ENCODE results near the gene ATP13A2. TPM values are rescaled to one million over a fixed set of nuclear protein-coding genes. Genes with fewer than 3 reads are reported as not detected.

Gene ATP13A2
- polyA plus RNA-seq, 3 donors = 17.6 to 37.8 (median 19.5) TPM

- H3K36me3 ChIP-seq (replicated peaks in 1 of 2; ENCODE audit: control insufficient read depth in 1 of 2, insufficient read depth in 2 of 2, low read length in 2 of 2) = peaks cover 60 to 85% of the 10 kb centered on the region in 2 donors
- H3K4me3 Mint-ChIP-seq = no peak overlapping the region
- peaks cover 0 to 2% (median 0%) of the 10 kb centered on the region in 3 donors for H3K27me3 Mint-ChIP-seq (ENCODE audit: low read depth in 3 of 3)
Measured at GRCh38 chr1:17002524-17002902, 9.2 kb downstream of the ATP13A2 start.

GRCh38 chr1:17001760-17002523 lies 9.8 kb downstream of the ATP13A2 start:
- Histone ChIP-seq H3K27me3 (ENCODE audit: control insufficient read depth in 2 of 2, insufficient read depth in 2 of 2, low read length in 2 of 2) (no peaks in the 10 kb centered on the region), H3K4me1 (ENCODE audit: control insufficient read depth in 1 of 2, insufficient read depth in 2 of 2, low read length in 2 of 2) (no peaks in the 10 kb centered on the region), H3K9ac (ENCODE audit: insufficient read depth, low read length, poor library complexity, severe bottlenecking) (no peak overlapping the region), H3K9me3 (replicated peaks in 1 of 2; ENCODE audit: control insufficient read depth in 1 of 2, insufficient read depth in 1 of 2, low read length in 2 of 2) (no peaks in the 10 kb centered on the region), H3K4me2 (replicated peaks; ENCODE audit: extremely low read depth, low read length, poor library complexity, severe bottlenecking) (no peak overlapping the region), H3K27ac (ENCODE audit: low read depth in 1 of 2, low read length in 2 of 2) (no peak overlapping the region), H2AFZ (ENCODE audit: insufficient read depth, low read depth, low read length, poor library complexity, severe bottlenecking) (no peak overlapping the region), H3K79me2 (ENCODE audit: insufficient read depth, low read length) (no peaks in the 10 kb centered on the region), H4K20me1 (ENCODE audit: insufficient read depth, low read length) (no peaks in the 10 kb centered on the region), H3K36me3 (replicated peaks in 1 of 2; ENCODE audit: control insufficient read depth in 1 of 2, insufficient read depth in 2 of 2, low read length in 2 of 2) (peaks cover 62 to 91% of the 10 kb centered on the region in 2 donors), H3K4me3 (replicated peaks in 1 of 3; ENCODE audit: low read depth in 2 of 3, low read length in 3 of 3) (no peak overlapping the region)
- DNase-seq = no peak
- WGBS (ENCODE audit: insufficient coverage) = 98% methylated on average over 16 of the region's 19 CpGs
- Mint-ChIP-seq H3K36me3 (peaks cover 69 to 93% of the 10 kb centered on the region in 2 donors), H3K27ac (no peak overlapping the region), H3K27me3 (ENCODE audit: low read depth in 3 of 3) (peaks cover 0 to 2% (median 0%) of the 10 kb centered on the region in 3 donors), H3K4me3 (no peak overlapping the region), H3K4me1 (no peaks in the 10 kb centered on the region), H3K9me3 (peaks cover 0 to 2% (median 0%) of the 10 kb centered on the region in 7 donors)
- intact Hi-C loops (cut with micrococcal nuclease) = loop anchor here in 1 of 2 donors (10.0 kb wide), 1 partner anchor 63 kb away; no protein-coding TSS in a partner anchor
- no peak for TF ChIP-seq CTCF (IDR thresholded peaks at IDR 0.05)

More at GRCh38 chr1:17002524-17002902, 9.2 kb downstream of the ATP13A2 start:
- Histone ChIP-seq H3K4me2 (replicated peaks; ENCODE audit: extremely low read depth, low read length, poor library complexity, severe bottlenecking) (no peak overlapping the region), H4K20me1 (ENCODE audit: insufficient read depth, low read length) (no peaks in the 10 kb centered on the region), H2AFZ (ENCODE audit: insufficient read depth, low read depth, low read length, poor library complexity, severe bottlenecking) (no peak overlapping the region), H3K9ac (ENCODE audit: insufficient read depth, low read length, poor library complexity, severe bottlenecking) (no peak overlapping the region), H3K4me3 (replicated peaks in 1 of 3; ENCODE audit: low read depth in 2 of 3, low read length in 3 of 3) (no peak overlapping the region), H3K27ac (ENCODE audit: low read depth in 1 of 2, low read length in 2 of 2) (no peak overlapping the region), H3K9me3 (replicated peaks in 1 of 2; ENCODE audit: control insufficient read depth in 1 of 2, insufficient read depth in 1 of 2, low read length in 2 of 2) (no peaks in the 10 kb centered on the region), H3K27me3 (ENCODE audit: control insufficient read depth in 2 of 2, insufficient read depth in 2 of 2, low read length in 2 of 2) (no peaks in the 10 kb centered on the region), H3K79me2 (ENCODE audit: insufficient read depth, low read length) (no peaks in the 10 kb centered on the region), H3K4me1 (ENCODE audit: control insufficient read depth in 1 of 2, insufficient read depth in 2 of 2, low read length in 2 of 2) (no peaks in the 10 kb centered on the region)
- DNase-seq = no peak
- no peak for TF ChIP-seq CTCF (IDR thresholded peaks at IDR 0.05)
- intact Hi-C loops (cut with micrococcal nuclease) = loop anchor here in 1 of 2 donors (10.0 kb wide), 1 partner anchor 62 kb away; no protein-coding TSS in a partner anchor
- peak overlapping the region in 1 of 7 donors; percentile 43 for H3K27ac Mint-ChIP-seq
- peaks cover 0 to 2% (median 0%) of the 10 kb centered on the region in 7 donors for H3K9me3 Mint-ChIP-seq
- peaks cover 65 to 87% of the 10 kb centered on the region in 2 donors for H3K36me3 Mint-ChIP-seq
- 100% methylated on average over 3 of the region's 4 CpGs for WGBS (ENCODE audit: insufficient coverage)
- no peaks in the 10 kb centered on the region for H3K4me1 Mint-ChIP-seq
